SK-N-MC (cell line): ENCODE measurements around the gene TMEM219.

ENCODE experiments used
- DNase-seq: peaks from one replicate; pipeline ENCODE4 v3.0.0-alpha.2; 2011; ENCODE audit warnings: low read depth, low spot score
- H3K27ac ChIP-seq: fragments of 200-600 bp; sonication (generic); 2 replicates; pipeline ENCODE4 v1.5.1; 2016; ENCODE audit warnings: mixed run types
- H3K36me3 ChIP-seq: fragments of 200-600 bp; sonication (generic); 2 replicates; pipeline ENCODE4 v1.6.1; 2017; ENCODE audit warnings: antibody characterized with exemption, low read length, mixed read lengths; ENCODE audit not compliant: insufficient read depth
- H3K4me3 ChIP-seq: fragments of 200-600 bp; sonication (generic); 2 replicates; pipeline ENCODE4 v1.5.1; 2016
- H3K9ac ChIP-seq: fragments of 200-600 bp; sonication (generic); 2 replicates; pipeline ENCODE4 v1.8.0; 2017; ENCODE audit warnings: mixed run types, mixed read lengths; ENCODE audit not compliant: insufficient read length
- H3K9me3 ChIP-seq: fragments of 200-600 bp; sonication (generic); 2 replicates; pipeline ENCODE4 v1.6.1; 2017; ENCODE audit warnings: low read depth, mild to moderate bottlenecking, antibody characterized with exemption, low read length, moderate library complexity, mixed read lengths
- EZH2 ChIP-seq: fragments of 200-600 bp; sonication (generic); IDR thresholded peaks from one replicate; pipeline ENCODE4 v1.6.1; 2017; ENCODE audit warnings: antibody characterized with exemption
- FOXP2 ChIP-seq: optimal IDR thresholded peaks from 2 replicates; pipeline ENCODE3; 2011; ENCODE audit warnings: mild to moderate bottlenecking, moderate library complexity; ENCODE audit not compliant: insufficient read depth; ENCODE audit errors: extremely low read length, control extremely low read depth
- POLR2AphosphoS5 ChIP-seq: IDR thresholded peaks from 2 replicates; pipeline ENCODE4 v1.6.1; 2012; ENCODE audit warnings: mild to moderate bottlenecking, low read depth, low read length, borderline replicate concordance

Gene TMEM219, protein sequence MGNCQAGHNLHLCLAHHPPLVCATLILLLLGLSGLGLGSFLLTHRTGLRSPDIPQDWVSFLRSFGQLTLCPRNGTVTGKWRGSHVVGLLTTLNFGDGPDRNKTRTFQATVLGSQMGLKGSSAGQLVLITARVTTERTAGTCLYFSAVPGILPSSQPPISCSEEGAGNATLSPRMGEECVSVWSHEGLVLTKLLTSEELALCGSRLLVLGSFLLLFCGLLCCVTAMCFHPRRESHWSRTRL

DNA sequence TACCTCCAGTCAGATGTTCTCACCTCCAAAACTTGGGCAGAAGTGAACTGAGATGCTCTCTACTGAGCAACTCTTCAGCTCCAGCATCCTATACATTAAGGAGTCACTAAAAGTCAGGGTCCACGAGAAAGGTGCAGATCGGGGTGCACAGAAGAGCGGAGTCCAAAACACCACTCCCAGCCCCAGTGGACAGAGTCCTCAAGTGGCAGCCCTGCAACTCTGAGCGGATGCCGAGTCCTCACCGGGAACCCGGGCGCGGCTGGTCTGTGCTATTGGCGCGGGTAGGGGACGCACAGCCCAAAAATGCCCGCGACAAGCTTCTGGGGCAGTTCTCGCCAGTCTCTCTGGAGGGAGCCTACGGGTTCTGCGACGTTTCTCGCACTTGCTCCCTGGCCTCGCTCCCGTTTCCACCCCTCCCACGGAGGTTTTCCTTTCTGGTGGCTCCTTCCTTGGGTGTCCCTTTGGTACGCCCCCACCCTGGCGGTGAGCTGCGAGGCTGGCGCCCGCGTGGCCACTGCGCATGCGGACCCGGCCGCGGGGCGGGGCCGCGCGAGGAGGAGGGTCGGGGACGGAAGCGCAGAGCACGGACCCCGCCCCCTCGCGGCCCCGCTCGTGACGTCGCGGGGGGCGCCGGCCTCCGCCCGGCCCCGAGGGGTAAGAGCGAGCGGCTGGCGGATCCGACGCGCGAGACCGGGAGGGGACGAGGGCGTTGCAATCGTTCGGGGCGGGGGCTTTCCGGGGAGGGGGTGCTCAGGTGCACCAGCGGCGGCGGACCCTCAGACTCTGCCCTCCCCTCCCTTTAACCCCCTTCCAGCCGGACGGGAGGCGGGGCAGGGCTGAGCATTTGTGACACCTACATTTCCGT lies at the start of gene TMEM219:
Gene TMEM219 (plus strand): TSS at position 601 of the 865 bp plus-strand sequence. CDS start 1,065 bp downstream, outside the sequence.
- peak within 1 kb of the TSS; percentile 63 for H3K27ac ChIP-seq
- DNase-seq: no peak
- H3K4me3 ChIP-seq: peak within 1 kb of the TSS; percentile 88
- H3K9ac ChIP-seq: peak within 1 kb of the TSS; percentile 79
- TF ChIP-seq EZH2 (no peak), POLR2AphosphoS5 (peak; percentile 85), FOXP2 (no peak)
- H3K9me3 ChIP-seq: no peaks in the 10 kb centered on the region
- H3K36me3 ChIP-seq: no peaks in the 10 kb centered on the region

DNA sequence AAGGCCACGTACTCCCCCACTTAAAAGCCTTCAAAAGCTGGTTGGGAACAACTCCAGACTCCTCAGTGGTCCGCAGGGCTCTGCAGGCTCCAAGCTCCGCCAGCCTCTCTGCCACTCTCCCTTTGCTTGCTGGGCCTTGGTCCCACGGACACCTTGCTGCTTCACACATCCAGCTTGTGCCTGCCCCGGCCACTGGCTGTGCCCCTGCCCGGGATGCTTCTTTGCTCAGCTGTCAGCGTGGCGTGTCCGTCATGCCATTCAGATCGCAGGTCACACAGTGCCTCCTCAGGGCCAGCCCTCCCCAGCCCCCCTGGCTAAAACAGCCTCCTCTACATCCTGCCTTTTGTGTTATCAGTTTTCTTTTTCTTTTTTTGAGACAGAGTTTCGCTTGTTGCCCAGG lies 49.8 kb upstream of the TMEM219 start:
- H3K9ac ChIP-seq: no peak overlapping the region

DNA sequence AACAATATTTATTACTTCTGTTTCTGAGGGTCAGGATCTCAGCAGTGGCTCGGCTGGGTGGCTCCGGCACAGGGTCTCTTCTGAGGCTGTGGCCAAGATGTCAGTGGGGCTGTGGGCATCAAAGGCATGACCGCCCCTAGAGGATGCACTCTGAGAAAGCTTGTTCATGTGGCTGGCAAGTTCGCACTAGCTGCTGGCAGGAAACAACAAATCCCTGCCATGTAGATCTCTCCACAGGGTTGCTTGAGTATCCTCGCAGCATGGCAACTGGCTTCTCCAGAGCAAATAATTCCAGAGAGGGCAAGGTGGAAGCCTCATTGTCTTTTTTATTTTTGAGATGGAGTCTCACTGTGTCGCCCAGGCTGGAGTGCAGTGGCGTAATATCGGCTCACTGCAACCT lies 48.4 kb upstream of the TMEM219 start:
- Histone ChIP-seq H3K4me3 (no peak overlapping the region), H3K36me3 (no peaks in the 10 kb centered on the region), H3K27ac (no peak overlapping the region), H3K9ac (no peak overlapping the region), H3K9me3 (no peaks in the 10 kb centered on the region)
- TF ChIP-seq POLR2AphosphoS5 (no peak), FOXP2 (no peak), EZH2 (no peak)
- no peak for DNase-seq

More for the DNA sequence above, 49.8 kb upstream of the TMEM219 start:
- Histone ChIP-seq H3K9me3 (no peaks in the 10 kb centered on the region), H3K4me3 (no peak overlapping the region), H3K27ac (no peak overlapping the region), H3K36me3 (no peaks in the 10 kb centered on the region)
- no peak for DNase-seq
- TF ChIP-seq EZH2 (no peak), FOXP2 (no peak), POLR2AphosphoS5 (no peak)

DNA sequence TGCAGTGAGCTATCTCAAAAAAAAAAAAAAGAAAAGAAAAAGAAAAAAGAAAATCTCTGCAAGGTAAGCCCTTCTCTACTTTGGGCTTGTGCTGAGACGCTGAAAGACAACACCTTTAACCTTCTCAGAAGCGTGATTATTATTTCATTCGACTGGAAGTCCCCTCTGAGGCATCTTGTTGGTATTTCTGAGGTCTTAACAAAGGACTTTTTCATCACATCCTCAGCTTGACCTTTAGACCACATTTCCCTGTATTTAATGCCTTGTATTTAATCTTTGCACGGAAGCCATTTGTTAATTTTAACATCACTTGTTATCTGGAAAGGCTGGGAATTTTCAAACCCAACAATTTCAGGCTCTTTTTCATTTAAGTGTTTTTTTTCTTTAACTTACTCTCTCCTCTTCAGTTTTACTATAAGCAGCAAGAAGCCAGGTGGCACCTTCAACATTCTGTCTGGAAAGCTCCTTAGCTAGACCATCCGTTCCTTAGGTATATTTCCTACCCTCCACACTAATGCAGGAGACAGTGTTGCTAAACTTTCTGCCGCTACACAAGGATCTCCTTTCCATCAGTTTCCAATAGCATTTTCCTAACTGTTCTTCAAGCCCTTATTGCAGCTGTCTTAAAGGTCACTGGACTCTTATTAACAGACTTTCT lies 46.2 kb upstream of the TMEM219 start:
- DNase-seq: no peak
- Histone ChIP-seq H3K27ac (no peak overlapping the region), H3K4me3 (no peak overlapping the region), H3K9ac (no peak overlapping the region), H3K36me3 (peaks cover 10% of the 10 kb centered on the region; the same call in 1 of the 2 replicates), H3K9me3 (no peaks in the 10 kb centered on the region)
- TF ChIP-seq FOXP2: no peak
- TF ChIP-seq POLR2AphosphoS5: no peak
- no peak for TF ChIP-seq EZH2

DNA sequence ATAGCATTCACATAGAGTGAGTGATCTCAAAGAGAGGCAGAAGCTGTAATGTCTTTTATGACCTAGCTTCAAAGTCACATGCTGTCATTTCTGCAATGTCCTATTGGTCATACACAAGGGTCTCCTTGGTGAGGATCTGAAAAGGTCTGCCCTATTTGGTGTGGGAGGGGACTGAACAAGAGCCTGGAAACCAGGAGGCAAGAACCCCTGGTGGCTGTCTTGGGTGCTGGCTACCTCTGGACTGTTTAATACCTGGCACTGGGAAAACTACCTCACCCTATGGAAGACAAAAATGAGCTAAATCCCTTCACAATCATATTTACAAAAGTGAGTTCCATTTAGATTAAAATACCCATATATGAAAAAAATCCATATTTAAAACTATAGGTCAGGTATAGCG lies 44.9 kb upstream of the TMEM219 start:
- Histone ChIP-seq H3K36me3 (peaks cover 10% of the 10 kb centered on the region; the same call in 1 of the 2 replicates), H3K9me3 (no peaks in the 10 kb centered on the region), H3K9ac (no peak overlapping the region), H3K27ac (no peak overlapping the region), H3K4me3 (no peak overlapping the region)
- no peak for TF ChIP-seq EZH2
- no peak for TF ChIP-seq FOXP2
- no peak for TF ChIP-seq POLR2AphosphoS5
- DNase-seq: no peak

DNA sequence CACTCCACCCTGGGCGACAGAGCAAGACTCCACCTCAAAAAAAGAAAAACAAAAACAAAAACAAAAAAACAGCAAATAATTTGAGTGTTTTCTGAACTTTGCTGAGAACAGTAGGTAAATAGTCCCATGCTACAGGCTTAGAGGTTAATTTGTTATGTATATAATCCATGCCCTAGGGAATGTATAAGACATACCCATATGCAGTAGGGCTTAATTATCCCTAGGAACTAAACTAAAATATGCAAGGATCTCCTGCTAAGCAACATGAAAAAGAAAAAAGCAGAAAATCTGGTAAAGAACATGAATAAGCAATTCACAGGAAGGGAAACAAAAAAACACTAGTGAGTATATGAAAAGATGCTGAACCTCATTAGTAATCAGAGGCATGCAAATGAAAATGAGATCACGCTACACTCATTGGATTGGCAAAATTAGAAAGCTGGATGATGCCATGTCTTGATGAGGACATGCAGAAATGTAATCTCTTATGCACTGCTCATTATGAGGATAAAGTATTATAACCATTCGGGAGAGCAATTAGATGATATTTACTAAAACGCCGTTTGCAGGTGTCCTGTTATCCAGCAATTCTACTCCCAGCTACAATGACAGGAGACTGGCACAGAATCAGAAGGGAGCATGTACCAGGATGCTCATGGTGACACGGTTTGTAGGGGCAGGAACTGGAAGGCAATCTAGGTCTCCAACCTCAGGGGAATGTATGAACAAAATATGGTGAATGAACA lies 41.4 kb upstream of the TMEM219 start:
- TF ChIP-seq POLR2AphosphoS5: no peak
- no peak for TF ChIP-seq EZH2
- TF ChIP-seq FOXP2: no peak
- DNase-seq: no peak
- no peak overlapping the region for H3K9ac ChIP-seq
- H3K9me3 ChIP-seq: no peaks in the 10 kb centered on the region
- 0 out of 2 replicates have a peak overlapping the region, but pooled peaks have one; percentile 13 for H3K27ac ChIP-seq
- peaks cover 17% of the 10 kb centered on the region; the same call in 1 of the 2 replicates for H3K36me3 ChIP-seq
- no peak overlapping the region for H3K4me3 ChIP-seq

DNA sequence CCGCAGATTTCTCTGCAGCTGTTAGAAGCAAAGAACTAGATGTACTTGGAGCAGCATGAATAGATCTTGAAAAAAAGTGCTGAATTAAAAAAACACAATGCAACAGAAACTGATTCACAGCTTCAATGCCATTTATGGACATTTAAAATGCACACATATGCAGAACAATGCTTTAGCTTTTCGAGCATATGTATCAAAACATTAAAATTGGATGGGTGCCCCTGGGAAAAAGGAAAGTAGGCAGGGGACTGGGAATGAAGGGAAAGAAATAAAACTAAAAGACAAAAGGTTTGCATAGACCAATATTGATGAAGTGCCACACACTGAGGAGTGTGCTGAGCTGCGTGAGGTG lies 40.9 kb upstream of the TMEM219 start:
- Histone ChIP-seq H3K36me3 (peaks cover 17% of the 10 kb centered on the region; the same call in 1 of the 2 replicates), H3K9me3 (no peaks in the 10 kb centered on the region), H3K9ac (no peak overlapping the region), H3K4me3 (no peak overlapping the region), H3K27ac (no peak overlapping the region)
- no peak for TF ChIP-seq EZH2
- no peak for DNase-seq

DNA sequence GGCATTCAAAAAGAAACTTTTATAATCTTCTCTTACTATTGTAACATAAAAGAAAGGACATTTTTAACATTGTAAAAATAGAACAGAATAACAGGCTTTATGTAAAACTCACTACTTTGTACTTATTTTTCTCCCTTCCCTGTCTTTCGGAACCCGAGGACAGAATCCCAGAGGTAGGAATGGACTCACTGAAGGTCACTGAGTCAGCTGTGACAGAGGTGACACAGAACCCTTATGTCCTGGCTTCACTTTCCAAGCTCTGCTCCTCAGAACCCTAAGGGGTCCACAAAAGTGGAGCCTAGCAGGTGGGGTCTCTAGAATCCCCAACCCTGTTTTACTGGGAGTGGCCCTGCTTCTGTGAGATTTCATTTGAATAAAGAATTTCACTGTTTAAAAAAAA lies 39.6 kb upstream of the TMEM219 start:
- Histone ChIP-seq H3K4me3 (no peak overlapping the region), H3K9me3 (no peaks in the 10 kb centered on the region), H3K27ac (no peak overlapping the region), H3K36me3 (peaks cover 17% of the 10 kb centered on the region; the same call in 1 of the 2 replicates), H3K9ac (no peak overlapping the region)
- no peak for TF ChIP-seq FOXP2
- TF ChIP-seq POLR2AphosphoS5: no peak
- no peak for TF ChIP-seq EZH2
- no peak for DNase-seq
